GM18868 (cell line): ENCODE results near the gene MOGAT3.

ENCODE experiments used
- ATAC-seq: cut with Tn5 transposase; IDR thresholded peaks from one replicate; pipeline ENCODE4 v1.9.1; 2021; ENCODE audit warnings: mild to moderate bottlenecking, moderate library complexity; ENCODE audit not compliant: unreplicated experiment

The MOGAT3 gene, protein sequence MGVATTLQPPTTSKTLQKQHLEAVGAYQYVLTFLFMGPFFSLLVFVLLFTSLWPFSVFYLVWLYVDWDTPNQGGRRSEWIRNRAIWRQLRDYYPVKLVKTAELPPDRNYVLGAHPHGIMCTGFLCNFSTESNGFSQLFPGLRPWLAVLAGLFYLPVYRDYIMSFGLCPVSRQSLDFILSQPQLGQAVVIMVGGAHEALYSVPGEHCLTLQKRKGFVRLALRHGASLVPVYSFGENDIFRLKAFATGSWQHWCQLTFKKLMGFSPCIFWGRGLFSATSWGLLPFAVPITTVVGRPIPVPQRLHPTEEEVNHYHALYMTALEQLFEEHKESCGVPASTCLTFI

DNA sequence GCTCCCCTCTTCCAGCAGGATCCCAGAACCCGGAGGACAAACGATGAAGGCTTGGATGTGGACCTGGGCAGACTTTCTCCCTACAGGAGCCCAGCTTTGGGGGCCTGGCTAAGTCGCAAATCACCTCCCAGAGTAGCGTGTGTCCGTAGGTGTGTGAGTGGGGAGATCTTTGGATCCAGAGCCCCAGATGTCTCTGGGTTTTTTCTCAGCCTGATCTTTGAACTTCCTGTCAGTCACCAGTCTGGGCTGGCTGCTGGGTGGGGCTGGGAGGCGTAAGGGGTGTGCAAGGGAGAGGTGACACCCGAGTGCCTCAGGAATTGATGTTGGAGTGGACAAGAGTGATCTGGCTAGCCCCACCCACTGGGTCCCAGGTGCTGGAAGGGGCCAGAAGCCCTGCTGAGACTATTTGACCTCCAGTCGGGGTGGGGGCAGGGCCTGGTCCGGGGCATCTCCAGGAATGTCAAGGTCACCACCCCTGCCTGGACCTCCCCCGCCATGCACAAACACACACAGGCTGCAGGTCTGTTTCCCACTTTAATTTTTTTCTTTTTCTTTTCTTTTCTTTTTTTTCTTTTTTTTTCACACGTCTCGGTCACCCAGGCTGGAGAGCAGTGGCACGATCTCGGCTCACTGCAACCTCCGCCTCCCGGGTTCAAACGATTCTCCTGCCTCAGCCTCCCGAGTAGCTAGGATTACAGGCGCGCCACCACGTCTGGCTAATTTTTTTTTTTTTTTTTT is at the start of gene MOGAT3:
TSS of gene MOGAT3 (minus strand) at position 175 of the 738 bp plus-strand sequence. CDS start 182 bp downstream, outside the sequence.
- no peak for ATAC-seq

DNA sequence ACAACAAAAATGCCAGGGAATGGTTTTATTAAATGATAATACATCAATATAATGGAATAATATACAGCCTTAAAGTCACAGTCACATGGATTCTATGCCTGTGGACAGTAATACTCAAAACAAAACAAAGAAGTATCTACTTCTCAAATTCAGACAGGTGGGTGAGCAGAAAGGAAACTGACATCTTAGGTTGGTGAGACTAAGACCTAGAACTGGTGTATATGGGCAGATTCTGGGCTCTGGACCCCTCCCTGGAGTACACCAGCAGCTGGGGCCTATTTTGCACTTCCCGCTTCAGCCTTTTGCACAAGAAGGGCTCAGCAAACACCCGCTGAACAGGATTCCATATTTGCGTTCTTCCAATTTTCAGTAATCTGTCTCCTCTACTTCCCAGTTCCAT is 49.5 kb upstream of the MOGAT3 start:
- peak; percentile 35 for ATAC-seq

DNA sequence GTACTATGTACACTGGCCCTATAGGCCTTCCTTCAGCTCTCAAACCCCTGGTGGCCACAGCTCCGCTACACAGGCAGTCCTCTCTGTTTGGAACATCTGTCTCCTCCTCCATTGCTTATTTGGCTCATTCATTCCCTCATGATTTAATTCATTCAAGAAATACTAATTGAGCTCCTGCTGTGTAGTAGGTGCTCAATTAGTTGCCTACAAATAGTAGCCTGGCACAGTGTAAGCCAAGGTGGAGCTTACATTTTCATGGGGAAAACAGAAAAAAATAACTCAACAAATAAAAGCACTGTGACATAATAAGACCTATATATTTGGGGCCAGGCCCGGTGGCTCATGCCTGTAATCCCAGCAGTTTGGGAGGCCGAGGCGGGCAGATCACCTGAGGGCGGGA is 47.4 kb upstream of the MOGAT3 start:
- no peak for ATAC-seq

DNA sequence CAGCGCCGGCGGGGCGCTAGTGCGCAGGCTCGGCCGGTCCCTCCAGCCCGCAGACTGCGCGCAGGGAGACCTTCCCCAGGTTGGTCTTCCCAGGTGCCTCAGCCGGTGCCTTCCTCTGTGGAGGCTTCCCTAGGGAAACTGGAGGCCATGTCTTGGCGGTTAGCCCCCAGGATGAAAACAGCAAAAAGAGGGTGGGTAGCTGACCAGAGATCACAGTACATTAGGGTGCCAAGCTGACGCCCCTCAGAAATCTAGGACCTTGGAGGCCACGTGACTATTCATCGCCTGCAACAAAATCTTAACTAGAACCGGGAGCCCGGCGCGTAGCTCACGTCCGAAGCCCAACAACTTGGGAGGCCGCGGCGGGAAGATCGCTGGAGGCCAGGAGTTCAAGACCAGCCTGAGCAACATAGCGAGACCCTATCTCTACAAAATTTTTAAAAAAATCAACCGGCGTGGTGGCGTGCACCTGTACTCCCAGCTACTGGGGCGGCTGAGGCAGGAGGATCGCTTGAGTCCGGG is 44.4 kb upstream of the MOGAT3 start:
- ATAC-seq: no peak

DNA sequence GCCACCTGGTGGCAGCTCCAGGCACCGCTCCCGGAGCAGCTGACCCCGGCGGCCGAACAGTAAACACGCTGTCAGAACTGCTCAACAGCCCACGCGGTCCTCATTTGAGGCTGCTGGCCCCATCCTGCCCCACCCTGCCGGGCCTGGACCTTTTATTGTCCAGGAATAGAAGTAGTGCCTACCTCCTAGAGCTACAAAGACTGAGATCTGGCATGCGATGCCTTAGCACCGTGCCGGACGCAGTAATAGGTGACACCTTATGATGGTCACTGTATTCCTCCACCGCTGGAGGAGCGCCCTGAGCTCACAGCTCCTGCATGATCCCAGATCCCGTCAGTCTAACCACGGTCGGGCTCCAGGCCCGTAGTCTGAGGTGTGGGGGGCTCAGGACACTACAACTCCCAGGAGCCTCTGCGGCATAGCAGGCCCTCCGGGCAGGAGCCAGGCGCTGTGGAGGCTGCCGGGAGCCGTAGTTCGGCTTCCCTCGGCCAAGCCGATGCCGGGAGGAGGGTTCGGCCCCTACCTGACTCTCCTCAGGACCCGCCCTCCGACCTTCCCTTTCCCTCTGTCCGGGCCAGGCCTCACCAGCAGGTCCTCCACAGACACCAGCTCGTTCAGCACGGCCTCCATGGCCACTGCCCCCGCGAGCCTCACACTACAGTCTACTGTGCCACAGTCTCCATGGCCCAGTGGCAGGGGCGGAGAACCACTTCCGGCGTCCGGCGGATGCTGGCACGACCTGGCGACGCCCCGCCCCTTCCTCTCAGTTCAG is 43.7 kb upstream of the MOGAT3 start, which contains the start of gene FIS1:
TSS of gene FIS1 (minus strand) at position 707 of the 772 bp plus-strand sequence. CDS start at position 630, 77 bp downstream.
- peak; percentile 91 for ATAC-seq

DNA sequence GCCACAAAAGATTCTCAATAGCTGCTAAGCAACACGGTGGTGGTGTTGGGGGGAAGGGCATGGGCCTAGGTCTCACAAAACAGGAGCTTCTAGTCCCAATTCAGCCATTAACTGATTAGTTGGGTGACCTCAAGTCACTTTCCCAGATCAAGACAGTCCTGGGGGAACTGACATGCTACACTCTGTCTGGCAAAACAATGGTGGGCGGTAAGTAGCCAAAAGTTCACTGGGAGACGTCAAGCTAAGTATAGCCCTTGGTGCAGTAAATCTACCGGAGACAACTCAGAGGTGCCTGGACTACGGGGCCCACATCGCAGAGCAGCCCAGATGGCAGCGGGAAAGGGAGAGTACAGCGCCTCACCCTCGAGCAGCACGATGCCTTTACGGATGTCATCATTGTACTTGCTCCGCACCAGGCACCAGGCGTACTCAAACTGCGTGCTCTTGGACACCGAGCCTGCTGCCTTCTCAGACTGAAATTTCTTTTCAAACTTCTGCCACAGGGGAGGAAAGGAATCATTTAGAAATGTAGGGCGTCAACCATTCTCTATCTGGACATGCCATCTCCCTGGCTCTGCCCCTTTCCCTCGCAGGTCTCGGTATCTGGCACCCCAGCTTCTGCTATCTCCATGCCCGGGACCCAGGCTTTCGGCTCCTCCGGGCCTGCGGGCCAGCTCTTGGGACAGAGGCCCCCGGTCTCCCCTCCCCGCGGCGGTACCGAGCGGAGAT is 43.0 kb upstream of the MOGAT3 start:
- ATAC-seq: no peak

DNA sequence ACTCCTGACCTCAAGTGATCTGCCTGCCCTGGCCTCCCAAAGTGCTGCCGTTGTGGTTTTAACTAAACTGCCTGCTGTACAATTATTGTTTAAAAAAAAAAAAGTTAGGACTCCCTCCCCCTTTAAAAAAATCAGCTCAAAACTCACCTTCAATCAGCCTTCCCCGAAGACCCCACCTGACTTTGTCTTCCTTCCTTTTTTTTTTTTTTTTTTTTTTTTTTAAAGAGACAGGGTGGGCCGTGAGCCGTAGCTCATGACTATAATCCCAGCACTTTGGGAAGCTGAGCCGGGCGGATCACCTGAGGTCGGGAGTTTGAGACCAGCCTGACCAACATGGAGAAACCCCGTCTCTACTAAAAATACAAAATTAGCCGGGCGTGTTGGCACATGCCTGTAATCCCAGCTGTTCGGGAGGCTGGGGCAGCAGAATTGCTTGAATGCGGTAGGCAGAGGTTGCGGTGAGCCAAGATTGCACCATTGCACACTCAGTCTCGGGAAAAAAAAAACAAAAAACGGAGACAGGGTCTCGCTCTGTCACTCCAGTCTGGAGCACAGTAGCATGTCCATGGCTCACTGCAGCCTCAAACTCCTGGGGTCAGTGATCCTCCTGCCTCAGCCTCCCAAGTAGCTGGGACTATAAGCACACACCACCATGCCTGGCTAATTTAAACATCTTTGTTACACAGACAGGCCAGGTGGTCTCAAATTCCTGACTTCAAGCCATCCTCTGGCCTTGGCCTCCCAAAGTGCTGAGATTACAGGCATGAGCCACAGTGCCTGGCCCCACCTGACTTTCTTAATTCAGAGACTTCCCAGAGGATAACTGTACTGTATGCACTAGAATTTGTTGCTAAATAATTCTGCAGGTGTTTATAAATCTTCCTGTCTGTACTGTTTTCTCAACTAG is 40.9 kb upstream of the MOGAT3 start:
- ATAC-seq: no peak

DNA sequence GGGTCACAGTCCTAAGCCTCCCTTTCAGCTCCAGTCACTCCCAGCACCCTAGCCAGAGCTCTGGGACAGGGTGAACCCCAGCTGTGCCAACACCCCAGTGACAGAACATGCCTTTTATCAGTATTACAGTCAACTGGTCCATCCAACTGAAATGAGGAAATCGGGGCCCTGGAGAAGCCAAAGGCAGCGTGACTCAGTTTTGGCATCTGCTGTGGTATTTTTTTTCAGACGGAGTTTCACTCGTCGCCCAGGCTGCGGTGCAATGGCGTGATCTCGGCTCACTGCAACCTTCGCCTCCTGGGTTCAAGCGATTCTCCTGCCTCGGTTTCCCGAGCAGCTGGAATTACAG is 40.2 kb upstream of the MOGAT3 start:
- ATAC-seq: no peak

DNA sequence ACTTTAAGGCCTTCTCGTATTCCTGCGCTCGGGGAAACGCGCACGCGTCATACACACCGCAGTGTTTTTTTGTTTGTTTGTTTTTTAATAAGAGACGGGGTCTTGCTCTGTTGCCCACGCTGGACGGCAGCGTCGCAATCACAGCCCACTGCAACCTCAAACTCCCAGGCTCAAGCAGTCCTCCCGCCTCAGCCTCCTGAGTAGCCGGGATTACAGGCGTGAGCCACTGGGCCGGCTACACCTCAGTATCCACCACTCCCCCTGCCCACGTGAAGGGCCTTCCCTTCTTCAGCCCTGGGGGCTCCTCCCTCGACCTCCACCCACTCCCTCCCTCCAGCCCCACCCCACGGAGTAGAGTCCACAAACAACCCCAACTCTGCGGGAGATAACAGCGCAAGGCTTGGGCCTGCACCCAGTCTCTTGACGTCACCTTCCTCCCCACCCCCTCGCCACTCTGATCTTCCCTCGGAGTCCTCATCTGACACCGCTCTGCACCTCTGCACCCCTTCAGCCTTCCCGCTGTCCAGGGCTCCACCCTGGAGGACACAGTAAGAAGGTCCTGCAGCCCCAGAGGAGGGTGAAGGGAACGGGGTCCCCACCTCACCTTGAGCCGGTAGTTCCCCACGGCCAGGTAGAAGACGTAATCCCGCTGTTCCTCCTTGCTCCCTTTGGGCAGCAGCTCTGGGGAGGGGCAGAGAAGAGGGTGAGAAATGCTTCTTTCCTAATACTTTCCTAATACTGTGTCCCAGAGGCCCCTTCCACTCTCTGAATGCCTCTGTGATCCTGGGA is 39.6 kb upstream of the MOGAT3 start:
- ATAC-seq: no peak

DNA sequence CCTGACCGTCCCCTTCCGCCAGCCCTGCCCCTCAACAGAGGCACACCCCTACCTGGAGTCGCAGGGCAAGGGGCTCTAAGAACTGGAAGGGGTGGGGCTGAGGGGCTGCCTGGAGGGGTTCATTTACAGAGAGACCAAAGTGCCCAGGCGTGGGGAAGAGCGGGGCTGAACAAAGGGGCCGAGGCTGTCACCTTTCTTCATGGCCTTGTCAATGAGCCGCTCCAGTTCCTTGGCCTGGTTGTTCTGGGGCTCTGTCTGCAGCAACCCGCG is 39.0 kb upstream of the MOGAT3 start:
- no peak for ATAC-seq

DNA sequence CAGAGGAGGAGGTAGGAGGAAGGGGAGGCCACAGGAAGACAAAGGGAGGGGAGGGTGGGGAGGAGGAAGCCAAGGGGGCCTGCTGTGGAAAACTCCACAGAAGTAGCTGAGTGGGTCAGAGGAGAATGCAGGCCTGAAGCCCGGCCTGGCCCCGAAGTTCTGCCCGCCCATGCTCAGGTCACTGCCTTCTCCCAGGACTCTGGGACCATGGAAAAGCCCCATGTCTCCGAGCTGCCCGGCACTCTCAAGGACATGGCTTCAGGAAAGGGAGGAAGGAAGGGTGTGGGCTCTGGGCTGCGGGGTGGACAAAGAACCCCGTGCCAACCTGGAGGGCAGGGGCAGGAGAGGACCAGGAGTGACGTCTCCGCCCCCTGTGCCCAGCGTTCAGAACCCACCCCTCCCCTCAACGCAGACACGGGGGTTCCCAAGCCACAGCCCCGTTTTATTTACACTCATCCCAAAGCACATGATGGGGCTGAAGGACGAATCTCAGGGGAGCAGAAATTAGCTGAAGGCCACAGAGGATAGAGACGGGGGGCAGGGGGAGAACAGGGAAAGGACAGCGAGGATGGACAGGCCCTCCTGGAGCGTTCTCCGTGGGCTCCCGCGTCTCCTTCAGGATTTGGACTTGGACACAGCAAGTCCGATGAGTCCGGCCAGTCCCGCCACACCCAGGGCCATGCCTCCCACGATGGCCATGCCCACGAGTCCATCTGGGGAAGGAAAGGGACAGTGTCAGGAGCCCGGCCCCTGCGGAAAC is 38.5 kb upstream of the MOGAT3 start:
- ATAC-seq: no peak

DNA sequence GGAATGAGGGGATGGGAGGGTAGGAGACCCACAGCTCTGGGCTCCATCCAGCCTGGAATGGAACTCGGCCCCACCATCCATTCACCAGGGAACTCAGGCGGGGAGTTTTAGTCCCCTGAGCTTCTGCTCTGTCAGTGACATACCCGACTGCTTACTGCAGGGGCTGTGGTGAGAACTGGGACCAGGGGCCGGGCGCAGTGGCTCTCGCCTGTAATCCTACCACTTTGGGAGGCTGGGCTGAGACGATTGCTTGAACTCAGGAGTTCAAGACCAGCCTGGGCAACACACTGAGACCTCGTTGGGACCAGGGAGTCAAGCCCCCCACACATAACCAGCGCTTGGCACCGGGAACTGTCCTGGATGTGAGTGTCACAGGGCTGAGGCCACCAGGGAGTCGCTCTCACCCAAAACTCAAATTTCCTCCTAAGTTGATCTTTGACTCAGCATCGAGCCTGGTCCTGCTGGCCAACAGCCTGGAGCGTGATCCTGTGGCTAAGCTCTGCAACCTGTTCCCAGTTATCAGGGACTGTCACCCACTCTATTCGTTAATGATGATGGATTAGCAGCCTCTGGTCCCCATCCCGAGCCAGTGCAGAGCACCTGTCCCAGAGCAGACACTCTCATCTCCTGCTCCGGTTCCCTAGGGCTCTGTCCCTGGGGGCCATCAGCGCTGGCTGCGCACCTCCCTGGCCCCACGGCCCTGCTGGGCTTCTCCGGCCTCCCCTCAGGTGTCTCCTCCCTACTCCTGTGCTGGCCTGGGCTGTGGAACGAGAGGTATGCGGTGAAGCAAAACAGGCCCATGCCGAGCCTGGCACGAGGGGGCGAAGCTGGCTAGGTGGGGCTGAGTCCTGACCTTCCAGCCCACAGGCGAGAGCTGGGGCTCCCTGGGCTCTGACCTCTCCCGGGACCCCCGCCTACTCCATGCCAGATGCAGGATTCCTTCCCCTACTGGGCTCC is 37.7 kb upstream of the MOGAT3 start:
- ATAC-seq: no peak

DNA sequence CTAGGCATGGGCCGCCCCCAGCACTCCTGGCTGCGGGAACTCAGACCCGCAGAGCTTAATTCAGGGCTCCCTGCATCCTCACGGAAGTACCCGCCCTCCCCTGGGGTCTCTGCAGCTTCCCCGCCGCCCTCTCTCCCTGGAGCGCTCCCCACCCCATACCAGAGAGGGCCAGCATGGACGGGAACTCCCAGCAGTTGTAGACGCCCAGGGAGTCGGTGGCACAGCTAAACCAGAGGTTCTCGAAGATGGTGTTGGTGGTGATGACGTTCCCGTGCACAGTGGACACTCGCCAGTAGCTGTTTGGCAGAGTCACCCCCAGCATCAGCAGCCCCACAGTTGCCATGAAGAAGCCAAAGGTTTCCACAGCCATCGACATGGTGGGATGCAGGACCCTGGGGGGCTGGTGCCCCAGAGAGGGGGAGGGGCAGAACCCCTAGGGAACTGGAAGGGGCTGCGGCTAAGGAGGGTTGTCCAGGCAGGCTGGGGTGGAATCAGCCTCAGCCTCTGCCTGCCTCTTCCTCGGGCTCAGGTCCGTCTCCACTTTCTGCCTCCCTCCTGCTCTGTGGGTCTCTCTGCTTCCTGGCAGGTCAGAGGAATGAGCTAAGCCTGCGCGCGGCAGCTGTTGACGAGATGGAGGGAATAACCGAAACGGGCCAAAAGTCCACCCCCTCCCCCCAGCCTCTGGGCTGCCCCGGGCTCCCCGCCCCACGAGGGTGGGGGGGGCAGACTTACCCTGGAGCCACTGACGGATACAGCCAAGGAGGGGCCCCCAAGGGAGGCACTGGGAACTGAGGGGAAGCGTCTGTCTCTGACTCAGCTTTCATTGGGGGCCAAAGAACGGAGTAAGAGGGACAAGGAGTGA is 36.6 kb upstream of the MOGAT3 start, which contains the start of gene CLDN15:
TSS of gene CLDN15 (minus strand) at position 597 of the 862 bp plus-strand sequence. CDS start at position 376, 221 bp downstream.
- no peak for ATAC-seq

DNA sequence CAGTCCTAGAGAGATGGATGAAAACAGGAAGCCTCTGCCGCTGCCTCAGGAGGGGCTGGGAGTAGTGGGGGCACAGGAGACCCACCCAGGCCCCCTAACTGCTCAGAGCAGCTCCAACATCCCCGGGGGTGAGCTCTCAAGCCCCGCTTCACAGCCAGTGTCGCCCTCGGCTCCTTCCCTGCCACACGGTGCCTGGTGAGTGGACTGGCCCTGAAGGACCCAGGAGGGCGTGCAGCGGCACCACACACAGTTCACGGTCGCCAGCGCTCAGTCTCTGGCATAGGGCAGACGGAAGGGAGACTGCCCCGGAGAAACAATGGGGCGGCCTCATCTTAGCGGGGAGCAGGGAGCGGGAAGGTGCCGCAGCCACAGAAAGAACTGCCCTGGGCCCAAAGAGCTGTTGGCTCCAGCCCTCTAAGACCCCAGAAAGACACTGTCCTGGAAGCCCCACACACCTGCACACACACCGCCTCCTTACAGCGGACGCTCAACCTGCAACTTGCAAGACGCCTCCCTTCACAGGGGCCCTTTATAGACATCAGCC is 35.5 kb upstream of the MOGAT3 start:
- no peak for ATAC-seq

DNA sequence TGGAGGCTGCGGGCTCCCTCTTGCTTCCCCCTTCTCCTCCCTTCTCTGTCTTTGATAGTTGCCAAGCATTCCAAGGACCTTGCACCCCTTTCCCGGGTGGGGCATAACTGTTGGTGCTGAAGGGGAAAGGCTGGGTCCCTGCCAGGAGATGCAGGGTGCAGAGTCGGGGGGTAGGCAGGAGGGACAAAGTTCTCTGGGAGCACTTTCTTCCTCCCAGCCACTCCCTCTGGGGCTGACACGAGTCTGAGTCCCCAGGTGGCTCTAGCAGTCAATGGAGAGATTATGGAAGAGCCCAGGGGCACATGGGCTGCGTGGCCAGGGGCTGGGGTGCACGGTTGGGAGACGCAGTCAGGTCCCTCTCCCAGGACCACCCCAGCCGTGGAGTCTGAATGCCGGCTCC is 34.7 kb upstream of the MOGAT3 start:
- no peak for ATAC-seq

DNA sequence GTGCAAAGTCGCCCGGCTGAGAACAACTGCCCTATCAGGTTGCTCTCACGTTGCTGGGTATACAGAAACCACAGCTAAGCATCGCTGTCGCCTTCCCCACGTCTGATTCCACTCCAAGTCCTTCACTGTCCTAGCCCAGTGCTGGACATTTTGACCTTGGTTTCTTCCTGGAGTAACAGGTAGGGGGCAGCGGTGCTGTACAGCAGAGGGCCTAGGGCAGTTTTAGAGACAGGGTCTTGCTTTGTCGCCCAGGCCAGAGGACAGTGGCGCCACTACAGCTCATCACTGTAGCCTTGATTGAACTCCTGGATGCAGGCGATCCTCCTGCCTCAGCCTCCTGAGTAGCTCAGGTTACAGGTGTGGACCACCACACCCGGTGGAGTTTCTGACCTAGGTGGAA is 34.2 kb upstream of the MOGAT3 start:
- ATAC-seq: no peak
